GM12878 (cell line): Measurements from ENCODE around the gene SPTBN1.

Experiments
- CHD2 ChIP-seq: IDR thresholded peaks from 2 replicates; pipeline ENCODE4 v1.6.1; 2011; ENCODE audit warnings: low read depth, low read length, improper control_type of control experiment, borderline replicate concordance
- EZH2 ChIP-seq: IDR thresholded peaks from 2 replicates; pipeline ENCODE4 v1.6.1; 2012; ENCODE audit warnings: low read depth, mild to moderate bottlenecking, control low read depth, inconsistent platforms, low read length, borderline replicate concordance; ENCODE audit not compliant: control insufficient read depth
- FOXK2 ChIP-seq: fragments of 450-650 bp; IDR thresholded peaks from 2 replicates; pipeline ENCODE4 v1.6.1; 2017; ENCODE audit warnings: mild to moderate bottlenecking, moderate library complexity
- GABPA ChIP-seq: IDR thresholded peaks from 2 replicates; pipeline ENCODE4 v1.6.1; 2014; ENCODE audit warnings: antibody characterized with exemption, low read depth, mild to moderate bottlenecking, inconsistent platforms
- HDAC6 ChIP-seq: fragments of 200-600 bp; sonication (generic); IDR thresholded peaks from one replicate; pipeline ENCODE4 v1.8.0; 2017; ENCODE audit warnings: antibody characterized with exemption; ENCODE audit not compliant: unreplicated experiment
- POLR2AphosphoS5 ChIP-seq: IDR thresholded peaks from 2 replicates; pipeline ENCODE4 v1.6.1; 2011; ENCODE audit warnings: mild to moderate bottlenecking, low read length, inconsistent platforms
- SPI1 ChIP-seq: IDR thresholded peaks from 2 replicates; pipeline ENCODE4 v1.6.1; 2011; ENCODE audit warnings: low read depth, mild to moderate bottlenecking, low read length, moderate library complexity, borderline replicate concordance; ENCODE audit not compliant: insufficient read depth
- TARDBP ChIP-seq: IDR thresholded peaks from 2 replicates; pipeline ENCODE4 v1.6.1; 2016; ENCODE audit warnings: borderline replicate concordance
- ZNF217 ChIP-seq: fragments of 450-650 bp; IDR thresholded peaks from 2 replicates; pipeline ENCODE4 v1.6.1; 2017; ENCODE audit warnings: antibody characterized with exemption, mild to moderate bottlenecking
- ZZZ3 ChIP-seq: IDR thresholded peaks from 2 replicates; pipeline ENCODE4 v1.6.1; 2011; ENCODE audit warnings: low read depth; ENCODE audit not compliant: control insufficient read depth, insufficient read length
- TF ChIP-seq, protein P1 (sequence below): IDR thresholded peaks from 2 replicates; pipeline ENCODE4 v1.6.1; 2012; ENCODE audit warnings: low read length, inconsistent platforms
- TF ChIP-seq, protein P2 (sequence below), 3 experiments: IDR thresholded peaks in 2 of 3; conservative IDR thresholded peaks in 1 of 3; 2 replicates each; pipeline ENCODE4 v1.5.1; 2011; ENCODE audit warnings: low read depth in 3 of 3, low read length in 3 of 3, mild to moderate bottlenecking in 3 of 3, control low read depth in 2 of 3, moderate library complexity in 2 of 3, inconsistent platforms in 1 of 3, mixed read lengths in 1 of 3; ENCODE audit not compliant: control insufficient read depth in 2 of 3, insufficient read depth in 1 of 3; ENCODE audit errors: extremely low read depth in 1 of 3

DNA sequence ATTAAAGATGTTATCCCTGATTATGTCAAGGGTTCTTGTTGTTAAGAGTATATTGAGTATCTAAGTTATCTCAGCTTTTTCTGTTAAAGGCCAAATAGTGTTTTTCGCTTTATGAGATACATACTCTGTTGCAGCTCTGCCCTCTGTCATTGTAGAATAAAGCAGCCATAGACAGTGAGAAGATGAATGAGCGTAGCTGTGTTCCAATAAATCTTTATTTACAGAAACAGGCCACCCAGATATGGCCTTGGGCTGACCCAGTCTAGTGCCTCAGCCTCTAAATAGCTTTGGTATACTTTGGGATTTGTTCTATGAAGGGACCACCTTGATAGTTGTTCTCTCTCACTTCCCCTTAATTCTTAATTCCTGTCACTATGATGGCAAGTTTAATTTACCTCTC is 194.5 kb downstream of the SPTBN1 start:
- TF ChIP-seq TARDBP (no peak), ZNF217 (no peak), FOXK2 (no peak), SPI1 (0 out of 2 replicates have a peak, but pooled peaks have one; percentile 9), EZH2 (no peak), ZZZ3 (no peak), HDAC6 (no peak), POLR2AphosphoS5 (no peak), GABPA (no peak), CHD2 (no peak)
- TF ChIP-seq, protein P1, sequence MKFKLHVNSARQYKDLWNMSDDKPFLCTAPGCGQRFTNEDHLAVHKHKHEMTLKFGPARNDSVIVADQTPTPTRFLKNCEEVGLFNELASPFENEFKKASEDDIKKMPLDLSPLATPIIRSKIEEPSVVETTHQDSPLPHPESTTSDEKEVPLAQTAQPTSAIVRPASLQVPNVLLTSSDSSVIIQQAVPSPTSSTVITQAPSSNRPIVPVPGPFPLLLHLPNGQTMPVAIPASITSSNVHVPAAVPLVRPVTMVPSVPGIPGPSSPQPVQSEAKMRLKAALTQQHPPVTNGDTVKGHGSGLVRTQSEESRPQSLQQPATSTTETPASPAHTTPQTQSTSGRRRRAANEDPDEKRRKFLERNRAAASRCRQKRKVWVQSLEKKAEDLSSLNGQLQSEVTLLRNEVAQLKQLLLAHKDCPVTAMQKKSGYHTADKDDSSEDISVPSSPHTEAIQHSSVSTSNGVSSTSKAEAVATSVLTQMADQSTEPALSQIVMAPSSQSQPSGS = no peak
- TF ChIP-seq, protein P2, sequence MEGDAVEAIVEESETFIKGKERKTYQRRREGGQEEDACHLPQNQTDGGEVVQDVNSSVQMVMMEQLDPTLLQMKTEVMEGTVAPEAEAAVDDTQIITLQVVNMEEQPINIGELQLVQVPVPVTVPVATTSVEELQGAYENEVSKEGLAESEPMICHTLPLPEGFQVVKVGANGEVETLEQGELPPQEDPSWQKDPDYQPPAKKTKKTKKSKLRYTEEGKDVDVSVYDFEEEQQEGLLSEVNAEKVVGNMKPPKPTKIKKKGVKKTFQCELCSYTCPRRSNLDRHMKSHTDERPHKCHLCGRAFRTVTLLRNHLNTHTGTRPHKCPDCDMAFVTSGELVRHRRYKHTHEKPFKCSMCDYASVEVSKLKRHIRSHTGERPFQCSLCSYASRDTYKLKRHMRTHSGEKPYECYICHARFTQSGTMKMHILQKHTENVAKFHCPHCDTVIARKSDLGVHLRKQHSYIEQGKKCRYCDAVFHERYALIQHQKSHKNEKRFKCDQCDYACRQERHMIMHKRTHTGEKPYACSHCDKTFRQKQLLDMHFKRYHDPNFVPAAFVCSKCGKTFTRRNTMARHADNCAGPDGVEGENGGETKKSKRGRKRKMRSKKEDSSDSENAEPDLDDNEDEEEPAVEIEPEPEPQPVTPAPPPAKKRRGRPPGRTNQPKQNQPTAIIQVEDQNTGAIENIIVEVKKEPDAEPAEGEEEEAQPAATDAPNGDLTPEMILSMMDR (IDR thresholded peaks at IDR 0.05 in 2 of 3, conservative IDR thresholded peaks at IDR 0.05 in 1 of 3; ENCODE audit: control insufficient read depth in 2 of 3, extremely low read depth in 1 of 3, insufficient read depth in 1 of 3, low read depth in 3 of 3, low read length in 3 of 3) = no peak
